GM12874 (cell line): ENCODE results near the gene VPS52.

Experiments used
- CTCF ChIP-seq: IDR thresholded peaks from 2 replicates; pipeline ENCODE4 v1.5.1; 2011; ENCODE audit warnings: low read depth, mild to moderate bottlenecking, control low read depth, low read length, moderate library complexity; ENCODE audit not compliant: insufficient read depth

VPS52 gene

GRCh38 chr6:33201147-33201545, 70.5 kb downstream of the VPS52 start:
- peak; percentile 16 for TF ChIP-seq CTCF
